OCI-LY1 (cell line): Measurements from ENCODE around the gene SP7.

Experiments used
- CTCF ChIP-seq: fragments of 200-600 bp; sonication (generic), shearing (Covaris generic); IDR thresholded peaks from 2 replicates; pipeline ENCODE4 v1.5.1; 2017; ENCODE audit warnings: mild to moderate bottlenecking, antibody characterized with exemption, low read length, moderate library complexity, mixed read lengths
- EZH2 ChIP-seq: fragments of 200-600 bp; sonication (generic), shearing (Covaris generic); IDR thresholded peaks from 2 replicates; pipeline ENCODE4 v1.8.0; 2017; ENCODE audit warnings: borderline replicate concordance, mixed run types, mild to moderate bottlenecking, antibody characterized with exemption, low read length, moderate library complexity, mixed read lengths

GRCh38 chr12:53333289-53333688, 2.9 kb downstream of the SP7 start:
- TF ChIP-seq CTCF (no peak), EZH2 (no peak)
